Thyroid gland (tissue), 4 donors: ENCODE measurements around the gene ASF1B. TPM values are rescaled to one million over a fixed set of nuclear protein-coding genes. Genes with fewer than 3 reads are reported as not detected.

Experiments
- DNase-seq, 2 donors: peaks; one replicate each; pipeline ENCODE4 v3.0.0-alpha.2; 2019
- H3K27ac ChIP-seq, 3 donors: fragments of 200-600 bp; sonication (generic); 1 replicate in 2 of 3; 2 replicates in 1 of 3; pipeline ENCODE4 v1.5.1; 2016 to 2019; ENCODE audit warnings: mild to moderate bottlenecking in 1 of 3, moderate library complexity in 1 of 3
- H3K27me3 ChIP-seq: fragments of 200-600 bp; sonication (generic); one replicate; pipeline ENCODE4 v1.5.1; 2019
- H3K36me3 ChIP-seq, 2 donors: fragments of 200-600 bp; sonication (generic); one replicate each; pipeline ENCODE4 v1.5.1; 2016 to 2019
- H3K4me1 ChIP-seq, 2 donors: fragments of 200-600 bp; sonication (generic); one replicate each; pipeline ENCODE4 v1.5.1; 2017 to 2019
- H3K4me3 ChIP-seq, 3 donors: fragments of 200-600 bp; sonication (generic); replicated peaks in 1 of 3; 1 replicate in 2 of 3; 2 replicates in 1 of 3; pipeline ENCODE4 v1.5.1; 2016; ENCODE audit warnings: mild to moderate bottlenecking in 1 of 3
- H3K9me3 ChIP-seq: fragments of 200-600 bp; sonication (generic); one replicate; pipeline ENCODE4 v1.5.1; 2017
- POLR2A ChIP-seq, 2 donors: fragments of 450-650 bp; IDR thresholded peaks; one replicate each; pipeline ENCODE4 v1.6.1; 2017; ENCODE audit warnings: antibody characterized with exemption in 2 of 2, mild to moderate bottlenecking in 2 of 2, moderate library complexity in 1 of 2
- WGBS, 2 donors: methylation state at CpG; one replicate each; pipeline ENCODE4 v1.1.5; 2017; 5-methylcytosine and 5-hydroxymethylcytosine counted together
- intact Hi-C: fragments of 100-400 bp; cut with DNase I; formaldehyde crosslinking; loops from one replicate; pipeline ENCODE4 v1.15.1; 2023
- total RNA-seq, 4 donors: library from RNA; depleted of rRNA; stranded (reverse); fragments of >200 nt; gene quantifications; one replicate each; pipeline ENCODE4 v1.2.3, GENCODE V29; 2016
- TF ChIP-seq, protein P1 (sequence below), 6 experiments: fragments of 200-600 bp in 3 of 6; fragments of 450-650 bp in 3 of 6; sonication (generic) in 3 of 6; IDR thresholded peaks; one replicate each; pipeline ENCODE4 v1.5.1; 2016 to 2019; ENCODE audit warnings: antibody characterized with exemption in 6 of 6, mild to moderate bottlenecking in 2 of 6, inconsistent platforms in 1 of 6, moderate library complexity in 1 of 6

The ASF1B gene
- total RNA-seq, 4 donors from 2014 or later, result 0.54 to 2.6 (median 0.95) TPM

DNA sequence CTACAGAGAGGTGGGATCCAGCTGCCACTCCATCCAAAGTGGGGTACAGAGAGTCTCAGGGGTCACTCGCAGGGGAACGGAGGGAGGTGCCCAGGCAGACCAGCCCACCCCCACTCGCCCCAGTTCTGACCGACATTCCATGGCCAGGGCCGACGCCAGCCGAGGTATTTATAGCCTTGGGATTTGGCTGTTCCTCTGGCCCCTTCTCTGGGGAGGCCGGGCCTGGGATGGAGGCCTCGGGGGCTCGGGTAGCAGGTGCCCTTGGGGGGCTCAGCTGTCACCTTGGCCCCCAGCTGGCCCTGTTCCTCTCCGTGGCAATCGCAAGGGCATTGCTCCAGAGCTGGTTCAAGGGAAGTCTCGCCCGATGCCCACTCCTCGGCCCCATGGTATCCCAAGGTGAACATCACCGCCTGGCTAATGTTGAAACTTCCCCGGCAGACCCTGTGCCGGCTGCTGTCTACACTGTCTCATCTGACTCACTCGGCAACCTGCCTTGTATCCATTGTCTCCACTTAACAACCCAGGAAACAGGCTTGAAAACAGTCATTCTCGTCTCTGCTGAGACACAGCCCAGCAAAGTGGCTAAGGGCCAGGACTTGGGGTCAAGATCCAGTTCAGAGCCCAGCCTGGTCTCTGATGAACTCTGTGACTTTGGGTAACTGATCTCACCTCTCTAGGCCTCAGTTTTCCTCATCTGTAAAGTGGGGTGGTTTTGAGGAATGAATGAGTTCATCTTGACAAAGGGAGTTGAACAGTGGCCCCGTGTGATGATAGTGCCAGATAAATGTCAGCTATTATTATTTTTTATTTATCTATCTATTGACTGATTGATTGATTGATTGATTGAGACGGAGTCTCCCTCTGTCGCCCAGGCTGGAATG lies 28.6 kb downstream of the ASF1B start:
- Histone ChIP-seq H3K9me3 (no peaks in the 10 kb centered on the region), H3K4me1 (peaks cover 8 to 14% of the 10 kb centered on the region in 2 donors), H3K27me3 (no peaks in the 10 kb centered on the region), H3K36me3 (peaks cover 17 to 25% of the 10 kb centered on the region in 2 donors), H3K27ac (no peak overlapping the region), H3K4me3 (no peak overlapping the region)
- no peak for DNase-seq
- WGBS, 2 donors, result 75 to 76% methylated on average over 16 to 17 of the region's 23 CpGs
- TF ChIP-seq POLR2A (IDR thresholded peaks at IDR 0.05), result no peak
- intact Hi-C loops, result no loop called here

DNA sequence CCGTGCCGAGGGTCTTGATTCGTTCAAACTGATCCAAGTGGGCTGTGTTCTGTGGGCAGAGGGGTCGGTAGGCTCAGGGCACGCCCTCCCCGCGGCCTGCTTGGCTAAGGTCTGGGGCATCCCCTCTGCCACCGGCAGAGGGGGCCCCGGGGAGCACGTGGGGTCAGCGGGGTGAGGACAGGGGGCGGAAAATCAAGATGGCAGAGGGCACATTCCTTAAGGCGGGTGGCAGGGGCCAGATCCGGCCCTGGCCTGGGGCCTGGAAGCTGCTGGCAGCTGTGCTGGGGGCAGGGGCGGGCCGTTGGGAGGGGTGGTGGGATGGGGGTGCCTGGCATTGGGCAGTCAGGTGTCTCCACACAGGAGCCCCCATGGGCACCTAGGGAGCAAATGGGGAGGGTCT lies 29.5 kb downstream of the ASF1B start:
- DNase-seq, result no peak
- TF ChIP-seq, protein P1, sequence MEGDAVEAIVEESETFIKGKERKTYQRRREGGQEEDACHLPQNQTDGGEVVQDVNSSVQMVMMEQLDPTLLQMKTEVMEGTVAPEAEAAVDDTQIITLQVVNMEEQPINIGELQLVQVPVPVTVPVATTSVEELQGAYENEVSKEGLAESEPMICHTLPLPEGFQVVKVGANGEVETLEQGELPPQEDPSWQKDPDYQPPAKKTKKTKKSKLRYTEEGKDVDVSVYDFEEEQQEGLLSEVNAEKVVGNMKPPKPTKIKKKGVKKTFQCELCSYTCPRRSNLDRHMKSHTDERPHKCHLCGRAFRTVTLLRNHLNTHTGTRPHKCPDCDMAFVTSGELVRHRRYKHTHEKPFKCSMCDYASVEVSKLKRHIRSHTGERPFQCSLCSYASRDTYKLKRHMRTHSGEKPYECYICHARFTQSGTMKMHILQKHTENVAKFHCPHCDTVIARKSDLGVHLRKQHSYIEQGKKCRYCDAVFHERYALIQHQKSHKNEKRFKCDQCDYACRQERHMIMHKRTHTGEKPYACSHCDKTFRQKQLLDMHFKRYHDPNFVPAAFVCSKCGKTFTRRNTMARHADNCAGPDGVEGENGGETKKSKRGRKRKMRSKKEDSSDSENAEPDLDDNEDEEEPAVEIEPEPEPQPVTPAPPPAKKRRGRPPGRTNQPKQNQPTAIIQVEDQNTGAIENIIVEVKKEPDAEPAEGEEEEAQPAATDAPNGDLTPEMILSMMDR (IDR thresholded peaks at IDR 0.05), result no peak
- no peak for TF ChIP-seq POLR2A (IDR thresholded peaks at IDR 0.05)
- Histone ChIP-seq H3K36me3 (peaks cover 26 to 35% of the 10 kb centered on the region in 2 donors), H3K9me3 (no peaks in the 10 kb centered on the region), H3K27me3 (no peaks in the 10 kb centered on the region), H3K4me1 (peaks cover 0 to 4% of the 10 kb centered on the region in 2 donors), H3K27ac (no peak overlapping the region), H3K4me3 (no peak overlapping the region)
- WGBS, 2 donors, result 88 to 90% methylated on average over 6 to 16 of the region's 16 CpGs
- intact Hi-C loops, result no loop called here

DNA sequence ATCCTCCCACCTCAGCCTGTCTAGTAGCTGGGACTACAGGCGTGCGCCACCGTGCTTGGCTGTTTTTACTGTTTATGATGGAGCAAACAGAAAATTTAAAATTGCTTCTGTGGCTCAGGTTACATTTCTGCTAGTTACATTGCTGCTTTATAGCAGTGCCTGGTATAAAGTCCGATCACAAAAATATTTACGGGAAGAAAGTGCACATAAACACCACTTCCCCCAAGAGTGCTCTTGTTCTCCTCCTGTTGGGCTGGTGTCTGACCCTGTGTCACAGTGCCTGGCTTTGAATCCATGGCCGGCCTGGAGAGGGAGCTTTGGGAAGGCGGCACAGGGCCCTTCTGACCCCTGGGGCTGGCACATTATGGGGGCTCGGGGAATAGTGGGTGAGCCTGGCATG lies 30.7 kb downstream of the ASF1B start:
- no peaks in the 10 kb centered on the region for H3K4me1 ChIP-seq
- no peak overlapping the region for H3K4me3 ChIP-seq
- no peak for TF ChIP-seq POLR2A (IDR thresholded peaks at IDR 0.05)
- TF ChIP-seq, protein P1 (IDR thresholded peaks at IDR 0.05), result no peak
- no peaks in the 10 kb centered on the region for H3K27me3 ChIP-seq
- H3K36me3 ChIP-seq, result peaks cover 35 to 44% of the 10 kb centered on the region in 2 donors
- no peak overlapping the region for H3K27ac ChIP-seq
- no peak for DNase-seq
- intact Hi-C loops, result no loop called here
- 89 to 92% methylated on average over 8 of the region's 8 CpGs for WGBS, 2 donors
- no peaks in the 10 kb centered on the region for H3K9me3 ChIP-seq

DNA sequence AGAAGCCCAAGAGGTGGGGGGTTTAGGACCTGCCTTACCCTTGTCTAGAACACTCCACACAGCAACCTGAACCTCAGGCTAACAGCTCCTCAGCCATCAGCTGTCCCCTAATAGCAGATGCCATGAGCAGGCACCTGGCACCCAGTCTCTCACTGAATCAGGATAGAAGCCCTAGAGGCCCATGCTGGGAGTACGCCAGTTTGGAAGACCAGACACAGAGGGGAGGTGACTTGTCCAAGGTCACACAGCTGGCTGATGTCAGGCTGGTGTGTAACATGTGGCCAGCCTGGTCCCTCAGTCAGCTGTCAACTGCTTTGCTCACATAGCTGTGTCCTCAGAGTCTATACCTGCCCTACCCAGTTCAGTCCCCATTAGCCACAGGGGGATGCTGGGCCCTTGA lies 33.1 kb downstream of the ASF1B start:
- Histone ChIP-seq H3K9me3 (no peaks in the 10 kb centered on the region), H3K27me3 (no peaks in the 10 kb centered on the region), H3K4me1 (no peaks in the 10 kb centered on the region), H3K36me3 (peaks cover 40 to 47% of the 10 kb centered on the region in 2 donors), H3K4me3 (no peak overlapping the region), H3K27ac (no peak overlapping the region)
- intact Hi-C loops, result no loop called here
- 100% methylated on average over 1 of the region's 1 CpG for WGBS, 2 donors
- no peak for DNase-seq
- TF ChIP-seq POLR2A (IDR thresholded peaks at IDR 0.05), result no peak
- TF ChIP-seq, protein P1 (IDR thresholded peaks at IDR 0.05), result no peak

DNA sequence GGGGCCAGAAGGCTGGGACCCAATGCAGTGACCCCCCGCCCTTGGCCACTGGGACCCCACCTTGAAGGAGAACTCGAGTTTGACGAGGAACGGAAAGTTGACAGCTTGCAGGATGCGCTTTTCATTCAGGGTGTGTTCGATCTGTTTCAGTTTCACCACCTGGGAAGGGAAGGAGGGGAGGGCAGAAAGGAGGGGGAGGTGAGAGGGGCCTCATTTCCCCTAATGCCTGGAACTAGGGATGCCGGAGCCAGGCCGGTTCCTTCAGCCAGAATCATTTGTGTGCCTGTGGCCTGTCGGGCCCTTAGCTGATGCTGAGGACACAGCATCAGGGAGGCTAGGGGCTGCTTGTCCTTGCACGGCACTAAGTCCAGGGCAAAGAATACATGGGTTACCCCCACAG lies 33.6 kb downstream of the ASF1B start:
- H3K27ac ChIP-seq, result no peak overlapping the region
- H3K9me3 ChIP-seq, result no peaks in the 10 kb centered on the region
- H3K27me3 ChIP-seq, result no peaks in the 10 kb centered on the region
- H3K4me1 ChIP-seq, result no peaks in the 10 kb centered on the region
- TF ChIP-seq, protein P1 (IDR thresholded peaks at IDR 0.05), result no peak
- TF ChIP-seq POLR2A (IDR thresholded peaks at IDR 0.05), result no peak
- peaks cover 40 to 47% of the 10 kb centered on the region in 2 donors for H3K36me3 ChIP-seq
- DNase-seq, result no peak
- no peak overlapping the region for H3K4me3 ChIP-seq
- intact Hi-C loops, result no loop called here
- 87 to 90% methylated on average over 10 of the region's 10 CpGs for WGBS, 2 donors
